Measurements from ENCODE around the gene IL1RL2. TPM values are rescaled to one million over a fixed set of nuclear protein-coding genes. Genes with fewer than 3 reads are reported as not detected.
A peak's percentile ranks its signal among the peaks of the same experiment; 100 is the strongest.

The IL1RL2 gene
- total RNA-seq, 1 donor from 2014 or later = 0.47 TPM

DNA sequence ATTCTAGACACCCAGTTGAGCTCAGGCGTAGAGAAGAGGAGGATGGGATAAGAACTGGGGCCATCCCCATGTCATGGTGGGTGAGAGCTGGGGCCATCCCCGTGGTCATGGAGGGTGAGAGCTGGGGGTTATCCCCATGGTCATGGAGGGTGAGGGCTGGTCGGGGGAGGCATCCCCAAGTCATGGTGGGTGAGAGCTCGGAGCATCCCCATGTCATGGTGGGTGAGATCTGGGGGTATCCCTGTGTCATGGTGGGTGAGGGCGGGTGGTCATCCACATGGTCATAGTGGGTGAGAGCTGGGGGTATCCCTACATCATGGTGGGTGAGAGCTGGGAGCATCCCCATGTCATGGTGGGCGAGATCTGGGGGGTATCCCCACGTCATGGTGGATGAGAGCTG is 52.5 kb downstream of the IL1RL2 start:
- no peak for DNase-seq

DNA sequence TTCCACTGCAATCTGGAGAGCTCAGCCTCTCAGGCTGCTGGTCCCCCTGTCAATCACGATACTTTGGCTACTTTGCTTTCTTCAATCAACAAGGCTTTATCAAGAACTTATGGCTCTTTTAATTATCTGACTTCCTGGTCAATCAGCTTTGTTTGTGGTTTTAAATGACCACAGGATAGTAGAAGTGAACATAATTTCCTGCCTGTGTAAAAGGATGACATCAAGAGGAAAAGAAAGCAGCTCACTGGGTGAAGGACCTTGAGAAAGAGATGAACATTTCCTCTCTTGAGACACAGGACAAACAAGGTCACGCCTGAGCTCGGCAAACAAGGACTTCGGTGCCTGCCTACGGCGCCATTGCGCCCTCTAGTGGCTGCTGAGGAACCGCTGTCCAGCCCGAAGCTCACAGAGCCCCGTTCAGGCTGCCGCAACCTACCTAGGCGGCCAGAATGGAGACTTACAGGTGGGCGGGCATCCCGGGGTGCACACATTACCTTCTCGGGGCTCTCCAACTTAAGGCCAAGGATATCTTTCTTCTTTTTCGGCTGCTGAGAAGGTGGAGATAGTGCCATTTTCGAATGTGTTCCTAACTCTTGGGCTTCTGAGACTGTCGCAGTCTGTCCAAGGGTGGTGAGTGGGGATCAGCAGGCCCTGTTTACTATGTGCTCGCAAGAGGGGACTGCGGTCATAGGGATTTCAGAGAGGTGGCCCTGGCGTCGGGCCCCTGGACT is 54.0 kb downstream of the IL1RL2 start:
- peak; percentile 61 for DNase-seq

DNA sequence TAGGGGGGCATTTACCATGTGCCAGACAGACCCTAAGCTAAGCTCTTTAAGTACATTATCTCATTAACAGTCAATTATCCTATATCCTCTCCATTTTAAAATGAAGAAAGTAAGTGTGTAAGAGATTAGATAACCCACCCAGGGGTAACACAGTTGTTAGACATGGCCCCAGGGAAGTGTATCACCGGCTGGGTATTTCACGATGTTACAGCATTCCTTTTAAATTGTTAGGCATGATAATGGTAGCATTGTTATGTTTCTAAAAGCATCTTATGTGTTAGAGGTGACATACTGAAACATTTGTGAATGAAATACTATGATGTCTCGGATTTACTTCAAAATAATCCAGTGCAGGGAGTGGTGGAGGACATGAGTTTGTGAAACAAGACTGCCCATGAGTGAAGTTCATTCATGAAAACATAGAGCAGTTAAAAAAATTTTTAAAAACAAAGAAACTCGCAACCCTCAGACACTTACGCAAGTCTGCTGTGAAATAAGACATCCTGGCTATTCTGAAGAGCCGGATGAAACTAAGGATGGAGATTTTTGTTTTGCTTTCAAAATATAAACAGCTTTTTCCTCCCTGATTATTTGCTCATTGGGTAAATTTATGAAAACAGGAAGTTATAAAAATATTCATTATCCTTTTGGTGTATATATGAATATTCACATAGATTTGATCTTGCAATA is 54.9 kb downstream of the IL1RL2 start:
- DNase-seq = no peak

DNA sequence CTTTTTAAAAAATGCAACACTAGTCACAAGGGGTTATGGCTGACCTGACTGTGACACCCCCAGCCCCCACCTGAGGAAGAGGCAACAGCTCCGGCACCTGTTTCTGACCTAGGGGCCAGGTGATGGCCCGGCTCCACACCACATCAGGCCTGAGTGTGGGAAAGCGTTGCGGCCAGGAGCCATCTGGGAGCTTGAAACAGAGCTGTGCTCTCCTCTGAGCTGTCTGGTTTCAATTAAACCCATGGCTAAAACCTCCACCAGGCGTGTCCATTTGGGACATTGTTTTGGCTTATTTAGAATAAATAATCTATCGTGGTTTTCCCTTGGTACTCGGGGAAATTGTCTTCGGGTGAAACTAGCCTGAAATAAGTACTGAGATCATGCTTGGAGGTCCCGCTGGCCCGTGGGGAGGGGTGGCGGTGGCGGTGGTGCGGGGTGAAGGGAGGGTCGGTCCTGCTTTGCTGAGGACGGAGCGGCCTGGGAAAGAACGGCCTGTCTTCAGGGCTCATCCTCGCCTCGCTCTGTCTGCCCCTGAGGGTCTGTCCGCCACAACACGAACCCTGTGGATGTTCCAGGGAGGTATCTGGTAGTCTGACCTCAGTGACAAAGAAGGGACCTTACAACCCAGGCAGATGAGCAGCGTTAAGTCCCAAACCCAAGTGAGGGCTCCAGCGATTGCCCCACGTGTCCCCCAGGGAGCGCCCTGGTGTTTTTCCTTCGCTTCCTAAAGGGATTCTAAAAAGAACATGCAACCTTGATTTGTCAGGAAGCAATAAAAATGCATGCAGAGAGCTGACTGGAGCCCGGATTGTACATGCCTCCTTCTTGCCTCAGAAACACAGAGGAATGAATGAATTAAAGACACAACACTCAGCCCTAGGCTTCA is 58.7 kb downstream of the IL1RL2 start:
- DNase-seq = no peak

DNA sequence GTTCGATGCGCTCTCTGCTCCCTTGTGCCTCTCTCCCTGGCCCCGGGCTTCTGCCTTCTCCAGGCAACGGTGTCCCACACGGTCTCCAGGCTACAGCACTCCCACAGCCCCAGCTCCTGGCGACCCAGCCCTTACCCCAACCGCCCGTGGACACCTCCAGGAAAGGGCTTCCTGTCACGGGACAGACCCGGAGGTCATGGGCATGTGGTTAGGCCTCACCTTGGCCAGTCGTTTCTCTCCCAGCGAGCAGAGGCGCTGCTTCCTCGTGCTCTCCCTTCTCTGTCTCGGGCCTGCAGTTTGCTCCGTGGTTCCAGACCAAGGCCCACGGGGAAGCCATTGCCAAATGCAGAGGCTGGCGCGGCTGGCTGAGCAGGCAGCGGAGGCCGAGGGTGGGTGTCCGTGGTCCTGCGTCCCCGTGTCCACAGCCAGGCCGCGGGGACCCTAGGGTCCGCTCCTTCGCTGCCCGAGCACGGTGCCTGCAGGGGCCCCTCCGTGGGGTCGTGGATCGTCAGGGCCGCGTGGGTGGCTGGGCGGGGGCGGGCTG is 63.5 kb downstream of the IL1RL2 start:
- no peak for DNase-seq

DNA sequence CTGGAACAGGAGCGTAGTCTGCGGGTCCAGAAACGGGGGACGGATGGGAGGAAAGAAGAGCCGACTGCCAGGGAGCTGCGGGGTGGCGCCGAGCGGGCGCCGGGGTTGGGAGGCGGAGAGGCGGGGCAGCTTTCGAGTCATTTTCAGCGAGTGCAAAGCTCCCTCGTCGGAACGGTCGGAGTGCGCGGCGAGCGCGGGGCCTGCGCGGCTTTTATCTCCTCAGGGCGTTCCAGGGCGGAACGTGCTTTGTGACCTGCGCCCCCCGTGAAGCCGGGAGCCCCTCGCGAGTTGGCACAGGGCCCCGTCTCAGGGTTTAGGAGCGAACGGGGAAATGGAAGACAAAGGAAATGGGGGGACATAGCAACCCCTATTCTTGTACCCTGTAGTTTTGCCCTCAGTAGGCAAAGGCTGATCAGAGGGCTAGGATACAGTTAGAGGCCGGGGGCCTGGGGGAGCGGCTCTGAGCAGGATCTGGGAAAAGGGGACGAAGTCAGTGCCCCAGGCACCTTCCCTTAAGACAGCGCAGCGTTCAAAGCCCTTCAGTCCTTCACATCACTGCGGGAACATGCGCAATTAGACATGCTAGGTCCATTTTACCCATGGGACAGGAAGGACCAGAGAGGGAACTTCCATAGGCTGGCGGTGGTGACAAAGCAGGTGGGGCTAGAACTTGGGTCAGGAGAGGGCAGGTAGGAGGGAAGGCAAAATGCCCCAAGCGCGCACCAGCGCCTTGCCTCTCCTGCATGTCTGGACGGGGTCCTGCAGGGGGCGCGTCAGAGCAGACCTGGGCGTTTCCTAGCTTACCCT is 64.4 kb downstream of the IL1RL2 start:
- no peak for DNase-seq

DNA sequence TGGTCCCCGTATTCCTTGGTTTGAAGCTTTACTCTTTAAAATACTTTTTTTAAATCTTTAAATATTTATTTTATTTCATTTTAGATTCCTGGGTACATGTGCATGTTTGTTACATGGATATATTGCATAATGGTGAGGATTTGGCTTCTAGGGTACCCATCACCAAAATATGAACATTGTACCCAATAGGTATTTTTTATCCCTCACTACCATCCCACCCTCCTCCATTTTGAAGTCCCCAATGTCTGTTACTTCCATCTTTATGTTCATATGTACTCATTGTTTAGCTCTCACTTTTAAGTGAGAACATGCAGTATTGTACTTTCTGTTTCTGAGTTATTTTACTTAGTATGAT is 65.0 kb downstream of the IL1RL2 start:
- DNase-seq = no peak

DNA sequence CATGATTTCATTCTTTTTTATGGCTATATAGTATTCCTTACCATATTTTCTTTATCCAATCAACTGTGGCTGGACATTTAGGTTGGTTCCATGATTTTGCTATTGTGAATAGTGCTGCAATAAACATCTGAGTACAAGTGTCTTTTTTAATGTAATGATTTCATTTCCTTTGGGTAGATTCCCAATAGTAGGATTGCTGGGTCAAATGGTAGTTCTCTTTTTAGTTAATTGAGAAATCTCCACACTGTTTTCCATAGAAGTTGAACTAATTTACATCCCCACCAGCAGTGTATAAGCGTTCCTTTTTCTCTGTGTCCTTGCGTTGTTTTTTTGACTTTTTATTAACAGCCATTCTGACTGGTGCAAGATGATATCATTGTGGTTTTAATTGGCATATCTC is 65.4 kb downstream of the IL1RL2 start:
- no peak for DNase-seq

DNA sequence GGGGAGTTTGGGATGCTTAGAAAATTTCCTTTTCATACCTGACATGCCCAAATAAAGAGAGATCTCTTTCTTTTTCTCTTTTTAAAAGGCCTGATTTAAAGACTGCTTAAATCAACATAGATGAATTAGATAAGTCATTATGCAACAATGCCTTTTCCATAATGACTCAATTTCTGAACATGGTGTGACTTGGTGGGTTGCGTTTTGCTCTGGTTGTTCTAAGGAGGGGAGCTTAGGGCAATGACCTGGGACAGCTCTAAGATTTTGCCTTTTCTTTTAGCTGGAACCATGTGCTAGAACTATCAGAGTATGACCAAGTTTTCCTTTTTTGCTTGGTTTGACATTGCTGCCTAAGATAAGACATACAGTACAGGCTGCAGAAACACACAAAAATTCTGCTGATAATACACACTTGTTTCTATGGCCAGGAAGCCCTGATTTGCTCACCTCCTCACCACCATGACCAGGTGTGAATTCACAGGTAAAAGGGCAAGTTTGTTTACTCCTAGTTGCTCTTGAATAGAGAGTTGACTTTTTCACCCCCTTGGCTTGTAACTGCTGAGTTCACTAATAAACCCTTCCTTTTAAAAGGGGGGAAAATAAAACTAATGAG is 66.4 kb downstream of the IL1RL2 start:
- no peak for DNase-seq

DNA sequence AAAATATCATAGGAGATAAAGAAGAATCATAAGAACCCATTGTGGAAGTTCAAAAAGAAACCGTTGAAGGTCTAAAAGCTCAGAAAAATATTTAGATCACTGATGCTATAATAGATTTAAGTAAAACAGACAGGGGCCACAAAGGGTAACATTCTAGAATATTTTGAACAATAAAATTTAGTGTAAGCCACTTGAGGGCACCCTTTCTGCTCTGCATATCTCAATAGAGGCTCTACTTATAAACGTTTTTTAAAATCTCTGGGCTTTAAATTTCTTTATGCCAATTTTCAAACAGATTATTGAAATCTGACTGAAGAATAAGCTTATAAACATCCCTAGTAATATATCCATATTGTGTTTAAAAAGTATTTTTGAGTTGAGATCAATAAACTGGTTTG is 66.9 kb downstream of the IL1RL2 start:
- DNase-seq = no peak

DNA sequence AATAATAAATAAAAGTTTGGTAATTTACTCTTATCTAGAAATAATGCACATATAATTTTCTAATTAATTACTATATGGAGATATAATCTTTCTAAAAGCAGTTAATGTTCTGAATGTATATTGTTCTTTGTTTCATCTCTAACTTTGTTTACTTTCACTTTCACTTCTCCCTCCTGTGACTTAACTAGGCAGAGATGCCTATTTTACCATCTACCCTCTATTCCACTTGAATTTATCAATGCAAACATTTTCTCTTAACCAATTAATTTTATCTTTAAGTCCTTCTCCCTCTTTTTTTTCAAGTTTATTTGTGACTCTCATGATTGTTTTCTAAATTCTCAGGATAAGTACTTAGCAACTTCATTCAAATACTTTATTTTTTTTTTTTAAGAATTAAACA is 69.5 kb downstream of the IL1RL2 start:
- DNase-seq = no peak

DNA sequence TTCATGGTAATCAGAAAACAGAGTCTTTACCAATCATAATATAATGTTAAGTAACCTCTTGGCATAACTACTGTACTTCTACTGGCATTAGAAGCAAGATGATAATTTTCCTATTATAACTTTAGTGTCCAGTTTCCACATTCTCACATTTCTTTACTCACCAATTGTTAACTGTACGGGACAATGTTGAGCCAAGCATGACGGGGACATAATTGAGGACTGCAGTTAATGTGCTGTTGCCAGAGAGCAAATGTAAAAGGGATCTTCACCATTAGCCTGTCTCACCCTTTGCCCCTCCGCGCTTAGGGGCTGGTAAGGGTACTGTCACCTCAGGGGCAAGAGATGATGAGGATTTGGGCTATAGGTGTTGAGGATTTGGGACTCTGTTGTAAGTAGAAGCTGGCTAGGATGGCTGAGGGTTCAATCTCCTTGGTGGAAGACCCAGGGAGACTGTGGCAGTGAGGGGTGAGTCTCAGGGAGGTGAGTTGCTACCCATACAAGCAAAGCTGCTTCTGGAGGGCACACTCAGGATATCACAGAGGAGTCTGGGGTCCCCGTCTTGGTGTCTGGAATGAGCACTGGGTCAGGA is 70.1 kb downstream of the IL1RL2 start:
- DNase-seq = no peak

DNA sequence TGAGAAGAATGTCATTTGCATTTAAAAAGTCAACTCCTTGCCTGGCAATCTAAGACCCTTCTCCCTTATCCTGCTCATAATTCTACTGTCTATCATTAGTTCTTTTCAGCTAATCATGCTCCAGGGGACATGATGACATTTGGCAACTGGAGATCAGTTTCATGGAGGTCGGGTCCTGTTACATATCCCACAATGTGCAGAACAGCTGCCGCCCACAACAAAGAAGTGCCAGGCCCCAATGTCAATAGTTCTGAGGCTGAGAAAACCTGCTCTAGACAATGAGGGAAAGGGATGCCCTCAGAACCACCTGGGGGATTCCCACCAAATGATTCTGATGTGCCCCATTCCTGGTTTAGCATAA is 71.2 kb downstream of the IL1RL2 start:
- no peak for DNase-seq

DNA sequence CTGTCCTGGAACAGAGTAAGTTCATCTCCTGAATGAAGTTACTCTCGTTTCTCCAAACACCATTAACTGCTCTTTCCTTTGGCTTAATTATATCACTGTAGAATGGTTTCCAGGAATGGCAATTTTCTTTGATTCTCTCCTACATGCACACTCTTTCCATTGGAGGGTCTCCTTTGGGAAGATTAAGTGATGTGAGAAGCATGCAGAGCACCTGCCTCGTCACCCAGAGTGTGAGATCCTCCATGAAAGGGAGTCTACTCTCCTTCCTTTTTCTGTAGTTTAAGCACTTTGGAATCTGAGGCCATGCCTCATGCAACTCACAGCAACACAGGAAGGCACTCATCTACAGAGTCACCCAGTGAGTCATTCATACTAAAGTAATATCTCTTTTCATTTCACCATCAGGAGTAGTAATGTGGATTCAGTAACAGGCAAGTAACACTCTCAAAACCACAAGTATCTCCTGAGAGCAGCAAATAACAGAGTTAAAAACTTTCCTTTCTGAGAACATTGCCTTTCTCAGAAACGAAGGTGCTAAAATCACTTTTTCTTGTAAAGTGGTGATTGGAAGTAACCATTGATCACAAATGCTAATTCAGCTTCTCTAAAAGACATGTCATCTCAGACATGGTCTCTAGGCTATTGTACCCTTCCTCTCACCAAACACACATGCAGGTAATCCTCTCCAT is 71.7 kb downstream of the IL1RL2 start:
- no peak for DNase-seq

DNA sequence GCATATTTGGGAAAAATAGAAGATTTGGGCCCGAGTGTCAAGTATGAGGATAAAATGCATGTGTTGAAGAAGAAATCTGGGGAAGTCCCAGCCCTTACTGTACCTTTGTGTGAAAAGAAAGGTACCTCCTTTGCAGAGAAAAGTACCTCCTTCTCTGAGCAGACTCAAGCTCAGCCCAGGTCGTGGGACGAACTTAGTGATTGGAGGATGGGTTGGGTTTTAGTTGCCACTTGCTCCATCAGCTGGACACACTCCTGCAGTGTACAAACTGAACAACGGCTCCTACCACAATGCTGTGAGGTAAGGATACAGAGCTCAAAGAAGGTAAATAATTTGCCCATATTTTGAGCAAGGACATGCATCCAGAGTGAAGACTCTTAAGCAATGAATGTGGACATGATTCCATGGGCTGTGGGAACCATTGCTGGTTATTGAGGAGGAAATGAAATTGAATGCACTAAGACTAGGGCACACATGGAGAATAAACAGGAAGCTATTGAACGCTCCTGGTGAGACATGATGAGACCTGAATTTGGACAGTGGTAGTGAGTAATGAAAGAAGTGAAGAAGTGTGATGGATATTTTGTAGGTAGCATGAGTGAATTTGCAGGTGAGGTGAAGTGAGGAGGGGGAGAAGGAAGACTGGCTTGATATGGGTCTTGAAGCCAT is 74.8 kb downstream of the IL1RL2 start:
- DNase-seq = no peak

DNA sequence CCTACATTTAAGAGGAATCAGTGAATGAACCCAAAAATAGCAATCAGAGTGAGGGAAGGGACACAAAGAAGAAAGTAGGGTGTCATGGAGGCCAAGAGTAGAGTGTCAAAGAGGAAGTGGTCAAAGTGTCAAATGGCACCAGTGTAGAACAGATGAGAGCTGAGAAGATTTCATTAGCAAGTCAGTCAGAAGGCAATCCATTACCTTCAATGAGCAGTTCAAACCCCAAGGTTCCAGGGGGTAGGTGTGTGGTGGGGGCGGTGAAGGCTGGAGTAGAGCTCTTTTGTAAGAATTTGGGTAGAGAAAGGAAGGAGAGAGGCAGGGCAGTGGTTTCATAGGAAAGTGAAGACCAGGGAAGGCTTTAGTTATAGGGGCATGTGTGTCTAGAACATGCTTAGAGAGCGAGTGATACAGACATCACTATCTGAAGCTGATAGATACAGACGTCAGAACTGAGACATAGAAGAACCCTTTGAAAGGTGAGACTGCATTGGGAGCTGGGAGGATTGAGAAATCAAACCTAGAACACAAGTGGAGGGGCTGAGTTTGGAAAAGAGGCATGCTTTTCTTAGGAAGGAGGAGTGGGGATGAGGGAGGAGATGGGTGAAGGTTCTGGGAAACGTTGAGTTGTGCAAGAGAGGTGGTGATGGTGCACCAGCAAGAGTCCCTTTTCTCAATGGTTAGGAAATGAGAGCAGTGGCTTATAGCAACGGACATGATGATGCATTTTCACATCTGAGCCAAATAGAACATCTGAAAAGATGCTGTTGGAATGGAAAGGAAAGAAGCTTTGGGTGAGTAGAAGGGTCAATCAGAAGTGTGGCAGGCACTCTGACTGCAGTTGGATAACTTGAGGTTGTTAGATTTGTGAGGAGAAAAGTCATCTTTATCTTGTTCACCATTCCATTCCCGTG is 75.7 kb downstream of the IL1RL2 start:
- no peak for DNase-seq

DNA sequence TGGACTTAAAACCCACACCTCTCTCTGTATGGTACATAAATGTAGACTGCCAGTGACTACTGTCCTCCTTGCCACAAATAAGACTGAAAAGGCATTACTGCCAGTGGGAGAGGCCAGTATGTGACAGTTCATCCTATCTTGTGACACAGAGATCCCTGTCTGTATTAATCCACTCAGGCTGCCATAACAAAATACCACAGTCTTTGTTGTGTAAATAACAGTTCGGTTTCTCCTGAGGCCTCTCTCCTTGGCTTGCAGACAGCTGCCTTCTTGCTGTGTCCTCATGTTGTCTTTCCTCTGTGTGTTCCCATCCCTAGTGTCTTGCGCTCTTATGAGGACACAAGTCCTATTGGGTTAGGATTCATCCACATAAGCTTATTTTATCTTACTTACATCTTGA is 78.1 kb downstream of the IL1RL2 start:
- no peak for DNase-seq

DNA sequence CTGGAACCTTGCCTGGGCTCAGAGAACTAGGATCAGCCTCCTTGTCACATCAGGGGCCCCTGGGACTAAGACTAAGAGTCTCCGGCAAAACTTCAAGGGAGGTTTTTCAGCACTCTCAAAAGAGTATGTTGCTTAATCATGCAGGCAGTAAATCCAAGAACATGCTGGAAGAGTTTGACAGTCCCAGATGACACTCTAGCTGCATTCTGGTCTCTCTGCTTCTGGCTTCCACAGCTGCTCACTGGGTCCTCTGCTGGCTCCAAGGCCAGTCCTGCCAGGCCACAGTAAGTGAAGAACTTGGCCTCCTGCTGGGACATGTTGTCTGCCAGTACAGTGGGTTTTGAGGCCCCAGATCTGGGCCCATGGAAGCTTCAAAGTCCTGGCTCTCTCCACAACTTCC is 79.4 kb downstream of the IL1RL2 start:
- no peak for DNase-seq

DNA sequence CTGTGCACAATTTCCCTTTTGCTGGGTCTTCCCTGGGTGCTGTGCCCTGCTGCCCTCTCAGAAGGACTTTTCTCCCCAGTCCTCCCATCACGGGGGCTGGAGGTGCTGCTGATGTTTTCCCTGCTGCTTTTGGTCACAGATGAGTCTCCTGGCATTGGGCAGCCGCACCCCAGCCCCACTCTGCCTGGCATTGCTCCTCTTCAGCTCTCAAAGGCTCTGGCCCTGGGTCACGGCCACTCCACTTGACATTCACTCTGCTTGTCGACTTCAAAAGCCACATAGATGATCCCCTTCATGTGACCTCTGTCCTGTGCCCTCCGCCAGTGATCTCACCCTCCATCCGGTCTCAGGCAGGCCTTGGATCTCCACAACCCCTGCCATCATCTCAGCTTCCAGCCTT is 81.0 kb downstream of the IL1RL2 start:
- no peak for DNase-seq

All from occipital lobe (tissue), 2 donors.